Forelimb muscle (tissue), 1 donor: ENCODE measurements around the gene NHEJ1. TPM values are rescaled to one million over a fixed set of nuclear protein-coding genes. Genes with fewer than 3 reads are reported as not detected.

Experiments
- DNase-seq: peaks from one replicate; pipeline ENCODE4 v3.0.0-alpha.2; 2013; ENCODE audit warnings: low read depth
- polyA plus RNA-seq: library from polyadenylated mRNA; unstranded; fragments of 120-200 nt; gene quantifications from one replicate; pipeline ENCODE4 v1.2.1, GENCODE V29; 2013; ENCODE audit not compliant: insufficient read length

The NHEJ1 gene
- polyA plus RNA-seq, 1 donor: 11.6 TPM

- no peak for DNase-seq
These were observed 37.1 kb downstream of the NHEJ1 start for GRCh38 chr2:219123356-219124135.

GRCh38 chr2:219122202-219122980 lies 38.2 kb downstream of the NHEJ1 start:
- DNase-seq: no peak

- DNase-seq: no peak
These were observed 40.5 kb downstream of the NHEJ1 start for GRCh38 chr2:219120082-219120481.

- peak; percentile 16 for DNase-seq
These were observed 41.1 kb downstream of the NHEJ1 start for GRCh38 chr2:219119422-219120043.

GRCh38 chr2:219118504-219118903 lies 42.1 kb downstream of the NHEJ1 start:
- no peak for DNase-seq

- DNase-seq: no peak
These were observed 43.6 kb downstream of the NHEJ1 start for GRCh38 chr2:219116776-219117646.

- no peak for DNase-seq
These were observed 47.8 kb downstream of the NHEJ1 start for GRCh38 chr2:219112651-219113338.

- no peak for DNase-seq
These were observed 48.6 kb downstream of the NHEJ1 start for GRCh38 chr2:219112062-219112406.

GRCh38 chr2:219111375-219112061 lies 49.1 kb downstream of the NHEJ1 start:
- DNase-seq: no peak

- no peak for DNase-seq
These were observed 51.1 kb downstream of the NHEJ1 start for GRCh38 chr2:219109471-219109870.

GRCh38 chr2:219107758-219108157 lies 52.9 kb downstream of the NHEJ1 start:
- DNase-seq: no peak

- DNase-seq: no peak
These were observed 54.4 kb downstream of the NHEJ1 start for GRCh38 chr2:219106251-219106650.

GRCh38 chr2:219104107-219105035 lies 56.2 kb downstream of the NHEJ1 start:
- no peak for DNase-seq

GRCh38 chr2:219099329-219099728 lies 61.3 kb downstream of the NHEJ1 start:
- DNase-seq: no peak

GRCh38 chr2:219095406-219095935 lies 65.1 kb downstream of the NHEJ1 start:
- no peak for DNase-seq

GRCh38 chr2:219094171-219094570 lies 66.4 kb downstream of the NHEJ1 start:
- no peak for DNase-seq

- no peak for DNase-seq
These were observed 69.9 kb downstream of the NHEJ1 start for GRCh38 chr2:219090436-219091299.

- DNase-seq: no peak
These were observed 71.3 kb downstream of the NHEJ1 start for GRCh38 chr2:219089330-219089729.
